K562 (cell line): Measurements from ENCODE around the gene LIF. TPM values are rescaled to one million over a fixed set of nuclear protein-coding genes. Genes with fewer than 3 reads are reported as not detected.

Experiments used
- ATAC-seq: fragments of 200-7000 bp; cut with Tn5 transposase; 3 replicates; pipeline ENCODE4 v1.9.1; 2020; ENCODE audit warnings: moderate library complexity
- BruUV-seq: library from RNA; stranded (reverse); fragments of 400-500 nt; replicated peaks from 2 replicates; lab custom pipeline; 2021; lab: Mats Ljungman, UMichigan
- CTCF ChIA-PET: fragments of 300-600 bp; formaldehyde crosslinking; extraction: SDS; loops from one replicate; lab custom pipeline; 2021; ENCODE audit warnings: low intra/inter-chr PET ratio; lab: Yijun Ruan, JAX
- POLR2A ChIA-PET: fragments of 300-600, 350-650 bp; sonication (Branson Sonifier 250); formaldehyde crosslinking; extraction: SDS; loops from one replicate; lab custom pipeline; 2021; ENCODE audit warnings: antibody characterized with exemption, inconsistent platforms; lab: Yijun Ruan, JAX
- DNase-seq, 4 experiments: peaks; one replicate each; pipeline versions ENCODE4 v3.0.0 to v3.0.0-alpha.2; 2011 to 2018; ENCODE audit warnings: low spot score in 3 of 4, mixed read lengths in 3 of 4; ENCODE audit errors: extremely low read depth in 1 of 4
- FAIRE-seq: peaks from 2 replicates; lab custom pipeline; 2011; peaks lifted over from hg19 to GRCh38; lab: Jason Lieb, UNC
- H2AFZ ChIP-seq: 2 replicates; pipeline ENCODE4 v1.6.0; 2011; ENCODE audit warnings: low read depth, low read length, control low read depth, inconsistent platforms
- H3K27ac ChIP-seq: fragments of 200-600 bp; 3 replicates; pipeline ENCODE4 v1.8.0; 2011; ENCODE audit warnings: low read depth, mild to moderate bottlenecking, control low read depth, inconsistent platforms, low read length, moderate library complexity, mixed read lengths; ENCODE audit errors: extremely low read depth
- H3K27me3 ChIP-seq, 2 experiments: fragments of 300-600 bp in 1 of 2; 2 replicates in 1 of 2; 3 replicates in 1 of 2; pipeline versions ENCODE4 v1.6.0 to v1.8.0; 2011; ENCODE audit warnings: inconsistent platforms in 2 of 2, low read length in 2 of 2, mild to moderate bottlenecking in 1 of 2, mixed read lengths in 1 of 2, moderate library complexity in 1 of 2; ENCODE audit not compliant: control insufficient read depth in 2 of 2, insufficient read depth in 2 of 2
- H3K36me3 ChIP-seq: fragments of 300-600 bp; 3 replicates; pipeline ENCODE4 v1.8.0; 2011; ENCODE audit warnings: mild to moderate bottlenecking, low read length, inconsistent platforms; ENCODE audit not compliant: control insufficient read depth, insufficient read depth
- H3K4me1 ChIP-seq, 2 experiments: fragments of 200-600 bp in 1 of 2; replicated peaks in 1 of 2; 2 replicates in 1 of 2; 3 replicates in 1 of 2; pipeline versions ENCODE4 v1.5.1 to v1.8.0; 2011; ENCODE audit warnings: inconsistent platforms in 2 of 2, low read length in 2 of 2, mild to moderate bottlenecking in 1 of 2, mixed read lengths in 1 of 2, moderate library complexity in 1 of 2; ENCODE audit not compliant: control insufficient read depth in 2 of 2, insufficient read depth in 2 of 2
- H3K4me2 ChIP-seq: 2 replicates; pipeline ENCODE4 v1.6.1; 2011; ENCODE audit warnings: low read length, control low read depth, inconsistent platforms, mixed read lengths; ENCODE audit not compliant: insufficient read depth
- H3K4me3 ChIP-seq: fragments of 200-600 bp; sonication (generic), shearing (Covaris generic); 2 replicates; pipeline ENCODE4 v1.5.1; 2016; ENCODE audit warnings: control low read depth, inconsistent platforms
- H3K79me2 ChIP-seq: fragments of 200-600 bp; 3 replicates; pipeline ENCODE4 v1.8.0; 2011; ENCODE audit warnings: low read length, inconsistent platforms; ENCODE audit not compliant: control insufficient read depth, insufficient read depth
- H3K9ac ChIP-seq, 2 experiments: 2 replicates each; pipeline versions ENCODE4 v1.6.0 to v1.6.1; 2011; ENCODE audit warnings: low read depth in 2 of 2, low read length in 2 of 2, control low read depth in 1 of 2, inconsistent platforms in 1 of 2, mild to moderate bottlenecking in 1 of 2, mixed read lengths in 1 of 2; ENCODE audit not compliant: insufficient read depth in 1 of 2
- H3K9me1 ChIP-seq: one replicate; pipeline ENCODE4 v1.6.0; 2011; ENCODE audit warnings: inconsistent platforms, mild to moderate bottlenecking, low read length, moderate library complexity; ENCODE audit not compliant: control insufficient read depth, insufficient read depth
- H3K9me3 ChIP-seq: replicated peaks from 2 replicates; pipeline ENCODE4 v1.5.1; 2011; ENCODE audit warnings: low read depth, low read length, inconsistent platforms; ENCODE audit not compliant: control insufficient read depth, insufficient read depth
- H4K20me1 ChIP-seq: replicated peaks from 2 replicates; pipeline ENCODE4 v1.6.1; 2011; ENCODE audit warnings: low read length, inconsistent platforms, mixed read lengths; ENCODE audit not compliant: control insufficient read depth, insufficient read depth
- CXXC5 ChIP-seq: fragments of 250-450 bp; sonication (Bioruptor Pico); IDR thresholded peaks from 2 replicates; pipeline ENCODE4 v1.8.0; 2022; ENCODE audit warnings: inconsistent platforms, mild to moderate bottlenecking, moderate library complexity
- HDAC6 ChIP-seq: IDR thresholded peaks from 2 replicates; pipeline ENCODE4 v1.6.1; 2012; ENCODE audit warnings: low read depth, mild to moderate bottlenecking, control low read depth, inconsistent platforms, low read length, moderate library complexity
- KLF1 ChIP-seq: fragments of 450-650 bp; IDR thresholded peaks from 2 replicates; pipeline ENCODE4 v1.6.1; 2016; ENCODE audit warnings: missing genetic modification characterization, missing compliant biosample characterization
- L3MBTL2 ChIP-seq: fragments of 450-650 bp; IDR thresholded peaks from 2 replicates; pipeline ENCODE4 v1.6.1; 2016; ENCODE audit warnings: mild to moderate bottlenecking, moderate library complexity
- MTA1 ChIP-seq: fragments of 450-650 bp; IDR thresholded peaks from 2 replicates; pipeline ENCODE4 v1.6.1; 2017; ENCODE audit warnings: borderline replicate concordance
- MYNN ChIP-seq, 2 experiments: sonication (generic); formaldehyde crosslinking in 1 of 2; IDR thresholded peaks; 2 replicates each; pipeline versions ENCODE4 v1.5.0 to v1.6.1; 2016 to 2020; ENCODE audit warnings: antibody characterized with exemption in 1 of 2, missing genetic modification reagents in 1 of 2
- SMARCA5 ChIP-seq: fragments of 450-650 bp; IDR thresholded peaks from 2 replicates; pipeline ENCODE4 v1.6.1; 2016
- ZNF239 ChIP-seq: fragments of 250-450 bp; sonication (Bioruptor Pico); IDR thresholded peaks from 2 replicates; pipeline ENCODE4 v1.4.0; 2020; ENCODE audit warnings: mild to moderate bottlenecking
- WGBS: fragments of 100-300 bp; shearing (Covaris generic); methylation state at CpG from one replicate; pipeline ENCODE4 v1.1.6; 2016; ENCODE audit warnings: low coverage, mixed read lengths; ENCODE audit not compliant: insufficient coverage; ENCODE audit errors: missing lambda C conversion rate; 5-methylcytosine and 5-hydroxymethylcytosine counted together
- in situ Hi-C: fragments of 300-500 bp; cut with MboI; formaldehyde crosslinking; loops from 4 replicates; pipeline ENCODE4 v1.15.0; 2018; ENCODE audit warnings: inconsistent platforms, mixed read lengths
- intact Hi-C: fragments of 100-400 bp; cut with micrococcal nuclease; formaldehyde crosslinking; loops from 2 replicates; pipeline ENCODE4 v1.14.2; 2022
- polyA plus RNA-seq, 8 experiments: library from polyadenylated mRNA; depleted of rRNA in 4 of 8; stranded (reverse) in 5 of 8; unstranded in 3 of 8; fragments of >200 nt; fragmentation: Nextera tagmentation in 2 of 8; fragmentation: Illumina TruSeq in 1 of 8; extraction: Ambion mirVana in 2 of 8; extraction: Trizol in 1 of 8; gene quantifications; 2 replicates each; pipeline versions ENCODE4 v1.2.1 to v1.2.3, GENCODE V29; 2011 to 2014; ENCODE audit warnings: inconsistent platforms in 1 of 8, missing spikeins in 1 of 8
- total RNA-seq, 7 experiments: library from RNA; depleted of rRNA in 6 of 7; stranded (reverse); fragments of >200 nt in 6 of 7; fragmentation: Illumina TruSeq in 2 of 7; extraction: Trizol in 2 of 7; gene quantifications; 2 replicates each; pipeline versions ENCODE4 v1.2.1 to v1.2.3, GENCODE V29; 2011 to 2021; ENCODE audit warnings: low replicate concordance in 1 of 7
- TF ChIP-seq, protein P1 (sequence below): fragments of 250-450 bp; sonication (Bioruptor Pico); IDR thresholded peaks from 2 replicates; pipeline ENCODE4 v1.4.0; 2020; ENCODE audit warnings: borderline replicate concordance
- TF ChIP-seq, protein P2 (sequence below): fragments of 250-450 bp; sonication (Bioruptor Pico); IDR thresholded peaks from 2 replicates; pipeline ENCODE4 v1.8.0; 2022; ENCODE audit warnings: inconsistent platforms, mild to moderate bottlenecking, moderate library complexity, borderline replicate concordance

Gene LIF
- total and polyA plus RNA-seq, 9 of the 15 experiments (the other 6 are each of a cell fraction or from before 2014, with no cell fraction given) = 0.05 to 0.39 (median 0.18) TPM; not detected in 3

DNA sequence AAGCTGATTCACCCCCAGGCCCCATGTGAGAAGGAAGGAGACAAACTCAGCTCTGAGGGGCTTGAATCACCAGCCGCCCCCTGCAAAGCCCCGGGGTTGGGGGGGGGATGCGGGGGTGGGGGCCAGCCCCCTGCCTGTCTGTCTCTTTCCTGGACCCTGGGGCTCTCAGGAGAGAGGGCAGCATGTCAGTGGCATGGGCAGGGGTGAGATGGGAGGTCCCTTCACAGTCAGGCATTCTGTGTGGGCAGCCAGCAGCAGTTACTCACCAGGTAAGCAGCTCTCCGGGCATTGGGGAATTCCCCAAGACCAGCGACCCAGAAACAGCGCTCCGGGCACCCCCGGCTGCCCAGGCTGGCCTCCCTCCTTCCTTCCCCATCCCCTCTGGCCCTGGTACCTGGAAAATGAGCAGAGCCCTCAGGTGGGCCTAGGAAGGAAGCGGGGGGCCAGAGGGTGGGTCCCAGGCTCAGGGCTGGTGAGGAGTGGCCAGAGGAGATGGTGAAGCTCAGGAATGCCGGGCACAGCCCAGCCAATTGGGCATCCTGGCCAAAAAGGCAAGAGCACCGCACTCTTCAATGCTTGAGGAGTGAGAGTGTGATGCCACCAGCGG lies 4.2 kb upstream of the LIF start:
- peaks cover 0 to 37% of the 10 kb centered on the region in 2 experiments; a peak in 2 of 5 replicates for H3K4me1 ChIP-seq
- intact Hi-C loops (no loop called here), in situ Hi-C loops (no loop called here)
- no peaks in the 10 kb centered on the region for H3K79me2 ChIP-seq
- no peak overlapping the region for H3K27ac ChIP-seq
- POLR2A ChIA-PET = interaction anchor here (0.6 to 0.7 kb wide), 2 partner anchors 12 kb away, joined by 4 read pairs; no protein-coding TSS in a partner anchor
- no peaks in the 10 kb centered on the region for H3K36me3 ChIP-seq
- no peaks in the 10 kb centered on the region for H3K9me3 ChIP-seq
- H4K20me1 ChIP-seq = no peaks in the 10 kb centered on the region
- no peak overlapping the region for H2AFZ ChIP-seq
- no peak overlapping the region for H3K9ac ChIP-seq
- CTCF ChIA-PET = interaction anchor here (0.9 kb wide), 1 partner anchor 35 kb away, joined by 3 read pairs; no protein-coding TSS in a partner anchor
- H3K4me3 ChIP-seq = no peak overlapping the region
- FAIRE-seq = no peak
- no peak for DNase-seq
- no peak overlapping the region for H3K4me2 ChIP-seq
- peaks cover 0 to 23% of the 10 kb centered on the region in 2 experiments; a peak in 2 of 5 replicates for H3K27me3 ChIP-seq
- H3K9me1 ChIP-seq = no peaks in the 10 kb centered on the region
- ATAC-seq = no peak
- WGBS = 13% methylated on average over 6 of the region's 12 CpGs
- BruUV-seq = no TSS peak
- TF ChIP-seq, protein P1, sequence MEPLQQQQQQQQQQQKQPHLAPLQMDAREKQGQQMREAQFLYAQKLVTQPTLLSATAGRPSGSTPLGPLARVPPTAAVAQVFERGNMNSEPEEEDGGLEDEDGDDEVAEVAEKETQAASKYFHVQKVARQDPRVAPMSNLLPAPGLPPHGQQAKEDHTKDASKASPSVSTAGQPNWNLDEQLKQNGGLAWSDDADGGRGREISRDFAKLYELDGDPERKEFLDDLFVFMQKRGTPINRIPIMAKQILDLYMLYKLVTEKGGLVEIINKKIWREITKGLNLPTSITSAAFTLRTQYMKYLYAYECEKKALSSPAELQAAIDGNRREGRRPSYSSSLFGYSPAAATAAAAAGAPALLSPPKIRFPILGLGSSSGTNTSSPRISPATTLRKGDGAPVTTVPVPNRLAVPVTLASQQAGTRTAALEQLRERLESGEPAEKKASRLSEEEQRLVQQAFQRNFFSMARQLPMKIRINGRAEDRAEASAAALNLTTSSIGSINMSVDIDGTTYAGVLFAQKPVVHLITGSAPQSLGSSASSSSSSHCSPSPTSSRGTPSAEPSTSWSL (CRISPR knock-in tag) = no peak
- TF ChIP-seq, protein P2, sequence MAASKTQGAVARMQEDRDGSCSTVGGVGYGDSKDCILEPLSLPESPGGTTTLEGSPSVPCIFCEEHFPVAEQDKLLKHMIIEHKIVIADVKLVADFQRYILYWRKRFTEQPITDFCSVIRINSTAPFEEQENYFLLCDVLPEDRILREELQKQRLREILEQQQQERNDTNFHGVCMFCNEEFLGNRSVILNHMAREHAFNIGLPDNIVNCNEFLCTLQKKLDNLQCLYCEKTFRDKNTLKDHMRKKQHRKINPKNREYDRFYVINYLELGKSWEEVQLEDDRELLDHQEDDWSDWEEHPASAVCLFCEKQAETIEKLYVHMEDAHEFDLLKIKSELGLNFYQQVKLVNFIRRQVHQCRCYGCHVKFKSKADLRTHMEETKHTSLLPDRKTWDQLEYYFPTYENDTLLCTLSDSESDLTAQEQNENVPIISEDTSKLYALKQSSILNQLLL (CRISPR knock-in tag) = no peak
- TF ChIP-seq ZNF239 (CRISPR knock-in tag) (no peak), SMARCA5 (no peak), L3MBTL2 (no peak), MTA1 (no peak), CXXC5 (CRISPR knock-in tag) (no peak), MYNN (IDR thresholded peaks at IDR 0.05) (no peak), MYNN (CRISPR knock-in tag; IDR thresholded peaks at IDR 0.05) (no peak), HDAC6 (no peak), KLF1 (tag) (no peak)
